ENCODE measurements around the gene TRH.

TRH gene

GRCh38 chr3:129937717-129938116 lies 36.8 kb upstream of the TRH start:
- DNase-seq (ENCODE audit: extremely low spot score) = no peak
- ChIA-PET CTCF (interaction anchor here (0.9 to 1.0 kb wide), 2 partner anchors 10 to 310 kb away, joined by 3 to 4 read pairs; no protein-coding TSS in a partner anchor), POLR2A (no interaction called here)
- TF ChIP-seq CTCF (IDR thresholded peaks at IDR 0.05; ENCODE audit: control extremely low read depth, extremely low read depth, low read depth, missing control alignments) = no peak

DNA sequence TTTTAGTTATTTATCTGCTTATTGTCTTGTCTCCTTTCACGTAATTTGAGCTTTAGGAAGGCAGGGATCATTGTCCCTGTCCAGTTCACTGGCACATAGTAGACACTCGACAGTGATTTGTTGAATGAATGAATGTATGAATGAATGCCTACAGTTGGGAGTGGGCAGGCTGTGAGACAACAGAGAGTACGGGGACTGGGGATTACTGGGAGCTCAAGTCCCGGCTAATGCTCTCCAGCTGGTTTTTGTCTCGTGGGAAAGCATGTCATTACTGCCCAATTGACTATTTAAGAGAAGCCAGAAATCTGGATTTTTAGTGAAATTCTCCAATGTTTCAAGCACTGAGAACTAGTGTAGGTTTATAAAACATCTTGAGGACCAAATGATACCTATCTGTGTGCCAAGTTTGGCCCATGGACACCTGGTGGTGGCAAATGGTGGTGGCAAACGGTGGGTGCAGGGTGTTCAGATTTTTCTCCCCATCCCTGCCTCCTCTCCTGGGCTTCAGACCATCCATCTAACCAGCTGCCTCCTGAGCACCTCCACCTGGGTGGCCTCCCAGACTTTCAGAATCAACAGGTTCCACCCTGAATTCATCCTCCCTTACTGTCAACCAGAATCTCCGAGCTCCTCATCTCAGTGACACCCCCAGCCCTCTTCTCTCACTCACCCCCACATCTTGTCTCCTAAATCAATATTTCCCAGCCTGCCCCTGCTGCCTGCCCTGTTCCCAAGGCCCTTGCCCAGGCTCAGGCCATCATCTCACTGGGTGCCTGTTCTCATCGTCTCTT lies 36.2 kb upstream of the TRH start:
- ChIA-PET CTCF (interaction anchor here (0.9 to 1.2 kb wide), 3 partner anchors 11 to 311 kb away, joined by 3 to 4 read pairs (median 3); no protein-coding TSS in a partner anchor), POLR2A (no interaction called here)
- no peak for TF ChIP-seq CTCF (IDR thresholded peaks at IDR 0.05; ENCODE audit: control extremely low read depth, extremely low read depth, low read depth, missing control alignments)
- no peak for DNase-seq (ENCODE audit: extremely low spot score)

GRCh38 chr3:129940086-129940485 lies 34.4 kb upstream of the TRH start:
- ChIA-PET POLR2A (no interaction called here), CTCF (interaction anchor here (0.9 to 4.4 kb wide), 5 partner anchors 11 to 312 kb away, joined by 3 to 22 read pairs (median 4); no protein-coding TSS in a partner anchor)
- no peak for DNase-seq (ENCODE audit: extremely low spot score)
- no peak for TF ChIP-seq CTCF (IDR thresholded peaks at IDR 0.05; ENCODE audit: control extremely low read depth, extremely low read depth, low read depth, missing control alignments)

DNA sequence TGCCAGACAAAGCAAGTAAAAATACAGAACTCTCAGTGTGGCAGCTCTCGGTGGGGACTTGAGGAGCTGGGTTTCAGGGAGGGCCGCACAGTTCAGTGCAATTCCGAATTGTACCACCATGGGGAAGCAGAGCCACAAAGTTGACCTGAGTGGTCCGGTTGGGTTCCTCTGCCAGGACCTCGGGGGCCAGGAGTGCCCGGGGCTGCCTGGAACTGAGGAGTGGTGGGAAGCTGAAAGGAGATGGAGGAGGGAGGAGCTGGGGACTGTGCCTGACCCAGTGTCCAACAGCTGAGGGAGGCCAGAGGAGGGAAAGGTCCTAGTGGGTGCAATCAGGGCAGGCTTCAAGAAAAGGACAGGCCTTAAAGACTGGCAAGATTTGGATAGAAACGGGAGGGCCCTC lies 32.2 kb upstream of the TRH start:
- ChIA-PET POLR2A (no interaction called here), CTCF (interaction anchor here (0.6 to 4.4 kb wide), 30 partner anchors 8 to 566 kb away, joined by 3 to 23 read pairs (median 6); partner anchors contain the start of gene TRH)
- peak; percentile 62 for TF ChIP-seq CTCF (IDR thresholded peaks at IDR 0.05; ENCODE audit: control extremely low read depth, extremely low read depth, low read depth, missing control alignments)
- DNase-seq (ENCODE audit: extremely low spot score) = peak; percentile 75

DNA sequence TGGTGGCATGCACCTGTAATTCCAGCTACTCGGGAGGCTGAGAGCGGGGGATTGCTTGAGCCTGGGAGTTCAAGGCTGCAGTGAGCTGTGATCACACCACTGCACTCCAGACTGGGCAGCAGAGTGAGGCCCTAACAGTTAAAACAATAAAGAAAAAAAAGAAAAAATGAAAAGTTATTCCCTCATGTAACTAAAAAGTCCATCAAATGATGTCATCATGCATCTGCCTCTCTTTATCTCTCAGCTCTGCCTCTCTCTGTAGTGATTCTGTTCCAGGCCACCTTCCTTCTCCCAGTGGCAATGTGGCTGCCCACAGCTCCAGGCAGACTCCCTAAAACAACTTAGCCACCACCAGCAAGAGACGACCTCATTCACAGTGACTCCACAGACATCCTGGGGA lies 31.5 kb upstream of the TRH start:
- ChIA-PET CTCF (interaction anchor here (0.8 to 4.4 kb wide), 25 partner anchors 8 to 560 kb away, joined by 3 to 23 read pairs (median 6); no protein-coding TSS in a partner anchor), POLR2A (no interaction called here)
- no peak for DNase-seq (ENCODE audit: extremely low spot score)
- no peak for TF ChIP-seq CTCF (IDR thresholded peaks at IDR 0.05; ENCODE audit: control extremely low read depth, extremely low read depth, low read depth, missing control alignments)

GRCh38 chr3:129944709-129945108 lies 29.8 kb upstream of the TRH start:
- DNase-seq (ENCODE audit: extremely low spot score) = no peak
- ChIA-PET CTCF (interaction anchor here (1.5 to 1.6 kb wide), 3 partner anchors 50 to 562 kb away, joined by 3 read pairs; no protein-coding TSS in a partner anchor), POLR2A (no interaction called here)
- no peak for TF ChIP-seq CTCF (IDR thresholded peaks at IDR 0.05; ENCODE audit: control extremely low read depth, extremely low read depth, low read depth, missing control alignments)
